ENCODE measurements around the gene SOS1. TPM values are rescaled to one million over a fixed set of nuclear protein-coding genes. Genes with fewer than 3 reads are reported as not detected.

SOS1 gene
- total and polyA plus RNA-seq, 2 donors (not counting 3 experiments of a cell fraction or from before 2014, with no cell fraction given), result 22.2 to 32.5 TPM

- H3K27me3 ChIP-seq (ENCODE audit: control insufficient read depth in 2 of 2, insufficient read depth in 2 of 2, low read length in 2 of 2), result no peaks in the 10 kb centered on the region
- dilution Hi-C loops (cut with MboI; ENCODE audit: extremely low pct_ligation_motif_present, low sequenced_read_pairs) (no loop called here), intact Hi-C loops (cut with micrococcal nuclease) (loop anchor here (2.0 to 5.0 kb wide), 5 partner anchors 61 to 743 kb away; partner anchors contain the start of genes ATL2, MAP4K3 and SRSF7)
- H3K79me2 ChIP-seq (ENCODE audit: control insufficient read depth, insufficient read depth, low read length), result peaks cover 51% of the 10 kb centered on the region
- no peaks in the 10 kb centered on the region for H4K20me1 ChIP-seq (replicated peaks; ENCODE audit: control insufficient read depth, extremely low read depth, insufficient read depth, low read length)
- DNase-seq (ENCODE audit: low read depth, low spot score) (peak; percentile 57), FAIRE-seq (no peak)
- peak overlapping the region; percentile 70 for H3K9ac ChIP-seq (replicated peaks; ENCODE audit: extremely low read depth, insufficient read depth, low read length)
- peak overlapping the region; percentile 30 for H3K27ac ChIP-seq (ENCODE audit: insufficient read depth, low read depth, low read length)
- peaks cover 25% of the 10 kb centered on the region for H3K4me1 ChIP-seq (ENCODE audit: control insufficient read depth, extremely low read depth, insufficient read depth, low read length)
- POLR2A ChIA-PET, result no interaction called here
- peak overlapping the region; percentile 97 for H3K4me2 ChIP-seq (ENCODE audit: insufficient read depth, low read length)
- no peaks in the 10 kb centered on the region for H3K36me3 ChIP-seq (ENCODE audit: control insufficient read depth in 2 of 2, extremely low read depth in 1 of 2, insufficient read depth in 2 of 2, low read length in 2 of 2)
- H3K9me3 ChIP-seq (replicated peaks; ENCODE audit: control insufficient read depth, insufficient read depth, low read length), result no peaks in the 10 kb centered on the region
- no peaks in the 10 kb centered on the region for H3K9me1 ChIP-seq (replicated peaks; ENCODE audit: control insufficient read depth, extremely low read depth, insufficient read depth, low read length)
- CTCF ChIA-PET, result interaction anchor here (0.7 to 3.6 kb wide), 11 partner anchors 11 to 172 kb away, joined by 3 to 53 read pairs (median 4); no protein-coding TSS in a partner anchor
- TF ChIP-seq CTCF (IDR thresholded peaks at IDR 0.05; ENCODE audit: extremely low read depth in 1 of 2, insufficient read depth in 1 of 2, low read depth in 1 of 2, low read length in 2 of 2) (peak; percentile 11 to 17), MAX (IDR thresholded peaks at IDR 0.05; ENCODE audit: insufficient read depth, insufficient read length) (no peak), GATA2 (IDR thresholded peaks at IDR 0.05; ENCODE audit: insufficient read depth, insufficient read length, low read depth, low read length) (no peak)
- H2AFZ ChIP-seq (ENCODE audit: low read depth, low read length), result peak overlapping the region; percentile 33
- BruUV-seq (replicated peaks), result no TSS peak
- H3K4me3 ChIP-seq (replicated peaks in 1 of 3; ENCODE audit: insufficient read depth in 1 of 3, low read depth in 1 of 3, low read length in 3 of 3), result peak overlapping the region; percentile 52 to 83 (median 56)
These were observed 925 bp downstream of the SOS1 start for GRCh38 chr2:39119732-39120520.
